ENCODE measurements around the gene MED13L.

DNA sequence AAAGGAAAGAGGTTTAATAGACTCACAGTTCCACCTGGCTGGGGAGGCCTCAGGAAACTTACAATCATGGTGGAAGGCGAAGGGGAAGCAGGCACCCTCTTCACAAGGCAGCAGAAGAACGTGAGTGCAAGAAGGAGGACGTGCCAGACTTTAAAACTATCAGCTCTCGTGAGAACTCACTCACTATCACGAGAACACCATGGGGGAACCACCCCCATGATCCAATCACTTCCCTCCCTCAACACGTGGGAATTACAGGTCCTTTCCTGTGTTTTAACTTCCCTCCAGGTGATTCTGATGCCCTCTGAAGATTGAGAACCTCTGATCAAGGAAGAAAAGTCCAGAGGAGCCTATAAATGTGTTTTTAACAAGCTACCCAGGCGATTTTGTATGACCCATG lies 358.7 kb downstream of the MED13L start:
- TF ChIP-seq EZH2phosphoT487 (IDR thresholded peaks at IDR 0.05; ENCODE audit: insufficient read depth, low read depth) (no peak), EZH2 (IDR thresholded peaks at IDR 0.05; ENCODE audit: insufficient read depth, poor library complexity, severe bottlenecking) (no peak)
